HG02938 (cell line): ENCODE data around the gene TRERF1.
"Not testable (repeated sequence)": the region's sequence is repeated elsewhere in the genome, so short reads cannot be mapped to it uniquely, and the experiment has no call there.

ENCODE experiments used
- ATAC-seq: cut with Tn5 transposase; IDR thresholded peaks from one replicate; pipeline ENCODE4 v1.9.1; 2021; ENCODE audit warnings: mild to moderate bottlenecking, moderate library complexity; ENCODE audit not compliant: unreplicated experiment

TRERF1 gene

DNA sequence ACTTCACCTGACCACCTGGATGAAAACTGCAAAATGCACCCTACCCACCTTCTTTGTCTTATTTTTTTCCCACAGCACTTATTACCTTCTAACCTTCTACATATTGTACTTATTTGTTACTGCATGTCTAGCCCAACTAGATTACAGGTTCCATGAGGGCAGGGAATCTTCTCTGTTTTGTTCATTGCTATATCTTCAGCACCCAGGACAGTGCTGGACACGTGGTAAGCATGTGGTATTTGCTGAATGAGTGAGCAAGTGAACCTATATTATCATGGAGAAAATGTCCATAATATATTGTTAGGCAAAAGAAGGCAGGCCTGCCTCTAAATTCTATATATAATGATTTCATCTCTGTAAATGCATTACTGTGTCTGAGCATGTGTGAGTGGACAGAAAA is 107.0 kb downstream of the TRERF1 start:
- ATAC-seq = no peak

DNA sequence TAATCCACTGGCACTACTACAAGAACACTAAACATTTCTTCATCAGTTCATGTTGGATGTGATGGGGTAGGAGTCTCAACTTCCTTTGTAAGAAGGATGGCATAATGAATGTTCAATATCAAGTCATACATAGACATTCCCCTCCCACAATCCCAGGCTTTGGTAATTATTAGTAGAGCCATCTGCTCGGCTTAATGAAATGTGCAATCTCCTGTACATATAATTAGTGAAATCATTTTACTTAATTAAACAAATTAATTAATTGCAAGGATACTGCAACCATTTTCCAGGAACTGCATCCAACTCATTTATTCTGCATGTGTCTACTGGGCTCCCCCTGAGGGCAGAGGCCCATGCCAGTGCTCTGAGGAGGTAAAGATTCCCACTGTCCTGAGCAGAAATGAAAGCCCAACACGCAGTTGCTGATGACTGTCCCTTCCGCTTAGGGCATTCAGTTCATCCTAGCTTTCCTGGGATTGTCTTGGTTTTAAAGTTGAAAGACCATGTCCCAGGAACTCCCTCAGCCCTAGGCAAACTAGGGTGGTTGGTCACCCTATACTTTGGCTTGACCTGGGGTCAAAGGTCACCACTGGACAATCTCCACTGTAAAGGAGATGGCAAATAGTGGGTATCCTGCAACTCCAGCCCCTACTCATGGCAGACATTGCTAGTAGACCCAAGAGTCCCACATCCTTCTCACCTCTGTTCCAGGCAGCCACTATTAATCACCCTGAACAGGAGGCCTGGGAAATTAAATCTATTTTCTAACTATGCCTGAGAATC is 109.8 kb downstream of the TRERF1 start:
- ATAC-seq = no peak

DNA sequence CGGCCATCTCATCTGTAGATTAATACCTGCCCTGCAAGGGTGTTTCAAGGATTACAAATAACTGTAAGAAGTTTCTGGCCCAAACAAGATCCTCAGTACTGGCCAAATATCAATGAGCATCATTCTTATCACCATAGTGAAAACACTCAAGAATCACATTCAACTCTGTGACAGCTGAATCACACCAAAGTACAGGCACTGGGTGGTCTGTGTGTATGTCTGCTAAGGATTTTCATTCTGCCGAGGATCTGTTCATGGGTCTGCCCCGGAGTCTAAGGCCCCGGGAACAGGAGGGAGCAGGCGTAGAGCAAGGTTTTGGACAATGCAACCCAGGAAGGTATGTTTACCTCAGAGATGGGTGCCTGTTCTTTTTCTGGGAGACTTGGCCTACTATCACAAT is 110.5 kb downstream of the TRERF1 start:
- ATAC-seq = no peak

DNA sequence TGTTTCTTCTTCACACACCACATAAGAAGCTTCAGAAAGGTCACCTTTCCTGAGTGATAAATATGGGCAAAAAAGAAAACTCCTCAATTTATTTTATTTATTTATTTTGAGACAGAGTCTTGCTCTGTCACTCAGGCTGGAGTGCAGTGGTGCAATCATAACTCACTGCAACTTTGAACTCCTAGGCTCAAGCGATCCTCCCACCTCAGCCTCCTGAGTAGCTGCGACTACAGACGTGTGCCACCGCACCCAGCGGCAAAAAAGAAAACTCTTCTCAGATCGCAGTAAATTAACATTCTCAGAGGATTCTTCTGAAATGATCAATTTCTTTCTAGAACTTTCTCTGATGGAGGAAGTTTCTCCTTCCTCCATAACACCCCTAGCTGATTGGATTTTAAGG is 111.2 kb downstream of the TRERF1 start:
- no peak for ATAC-seq

DNA sequence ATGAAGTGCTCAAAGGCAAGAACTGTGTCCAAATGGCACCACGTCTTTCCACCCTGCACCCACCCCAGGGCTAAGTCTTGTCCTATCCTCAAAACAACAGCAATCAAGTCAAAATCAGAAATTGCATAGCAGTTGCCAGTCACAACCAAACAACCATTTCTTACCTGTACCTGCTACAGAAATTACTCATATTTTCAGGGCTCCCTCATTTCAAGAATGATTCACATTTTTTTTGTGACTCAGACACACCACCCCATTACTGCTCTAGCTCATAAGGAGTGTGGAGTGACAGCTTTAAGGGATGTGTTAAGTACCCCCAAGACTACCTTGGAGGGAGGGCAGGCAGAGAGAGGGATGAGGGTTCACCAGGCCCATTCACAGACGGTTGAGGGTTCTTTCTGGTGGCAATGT is 111.7 kb downstream of the TRERF1 start:
- no peak for ATAC-seq

DNA sequence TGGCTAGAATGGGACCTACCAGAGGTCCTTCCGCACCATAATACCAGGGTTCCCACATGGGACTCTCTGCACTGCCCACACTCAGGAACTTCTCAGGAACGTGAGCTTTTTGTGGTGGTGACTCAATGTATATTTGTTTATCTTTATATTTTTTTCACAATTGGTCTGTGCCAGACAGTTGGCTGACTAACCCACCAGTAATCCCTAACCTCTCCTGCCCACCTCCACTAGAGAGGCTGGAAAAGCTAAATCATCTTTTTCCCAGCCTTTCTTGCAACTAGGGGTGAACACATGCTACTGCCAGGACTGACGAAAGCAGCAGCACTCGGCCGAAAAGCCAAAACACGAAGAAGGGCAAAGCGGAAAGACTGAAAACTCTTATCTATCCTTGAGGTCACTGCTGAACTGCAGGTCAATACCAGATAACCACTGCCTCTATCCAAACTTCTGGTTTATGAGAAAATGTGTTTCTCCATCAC is 112.9 kb downstream of the TRERF1 start:
- ATAC-seq = no peak

DNA sequence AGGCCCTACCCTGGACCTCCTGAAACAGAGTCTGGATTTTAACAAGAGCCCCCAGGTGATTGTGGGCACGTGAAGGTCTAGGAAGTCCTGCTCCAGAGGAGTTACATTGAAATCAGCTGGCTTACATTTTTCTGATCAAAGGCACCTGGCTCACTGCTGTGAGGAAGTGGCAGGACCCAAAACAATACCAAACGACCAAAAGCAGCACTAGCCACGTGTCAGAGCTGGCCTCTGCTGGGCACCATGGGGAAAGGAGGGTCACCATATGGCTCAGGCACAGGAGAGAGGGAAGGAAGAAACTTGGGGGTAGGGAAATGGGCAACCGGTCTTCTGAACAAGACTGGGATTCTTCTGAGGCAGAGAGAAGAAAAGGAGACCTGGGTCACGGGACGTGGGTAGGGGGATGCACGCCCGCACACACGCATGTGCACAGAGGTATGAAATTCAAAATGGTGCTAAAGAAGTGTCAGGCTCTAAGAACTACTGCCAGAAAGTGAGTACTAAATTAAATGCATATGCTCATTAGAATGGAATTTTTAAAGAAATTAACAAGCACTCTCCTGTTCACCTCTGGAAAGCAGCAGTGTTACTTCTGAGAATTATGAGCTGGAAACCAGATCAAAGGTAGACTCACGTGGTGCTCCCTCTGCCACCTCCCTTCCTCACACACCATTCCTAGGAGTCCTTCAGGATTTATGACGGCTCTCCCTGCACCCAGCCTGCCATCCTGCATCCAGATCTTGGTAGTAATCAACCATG is 113.6 kb downstream of the TRERF1 start:
- no peak for ATAC-seq

DNA sequence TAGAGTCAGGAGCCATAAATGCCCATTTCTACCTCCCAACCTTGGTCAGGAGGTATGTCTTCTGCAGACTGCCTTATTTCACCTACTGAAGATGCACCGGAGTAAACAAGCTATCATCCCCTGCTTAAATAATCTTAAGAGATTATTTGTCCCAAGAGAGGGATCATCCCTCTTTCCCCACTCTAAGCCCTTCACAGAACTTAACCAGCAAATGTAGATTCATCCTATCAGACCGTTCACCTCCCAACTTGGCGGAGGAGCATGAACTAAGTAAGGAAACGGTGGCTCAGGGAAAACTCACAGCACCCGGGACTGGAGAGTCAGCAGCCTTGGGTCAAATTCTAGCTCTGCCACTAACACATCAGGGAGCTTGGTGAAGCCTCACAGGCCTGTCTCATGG is 115.3 kb downstream of the TRERF1 start:
- no peak for ATAC-seq

DNA sequence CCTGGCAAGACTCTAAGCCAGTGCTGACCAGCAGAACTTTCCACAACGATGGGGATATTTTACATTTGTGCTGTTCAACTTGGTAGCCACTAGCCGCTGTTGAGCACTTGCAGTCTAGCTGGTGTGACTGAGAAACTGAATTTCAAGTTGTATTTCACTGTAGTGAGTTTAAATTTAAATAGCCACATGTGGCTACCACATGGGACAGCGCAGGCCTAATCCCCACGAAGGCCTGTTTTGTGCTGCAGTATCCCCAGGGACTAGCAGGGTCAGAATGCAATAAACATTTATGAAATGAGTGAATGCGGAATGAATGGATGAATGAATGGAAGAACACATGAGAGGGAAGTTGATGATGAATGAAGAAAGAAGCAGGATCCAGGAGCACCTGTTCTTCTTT is 115.8 kb downstream of the TRERF1 start:
- no peak for ATAC-seq

DNA sequence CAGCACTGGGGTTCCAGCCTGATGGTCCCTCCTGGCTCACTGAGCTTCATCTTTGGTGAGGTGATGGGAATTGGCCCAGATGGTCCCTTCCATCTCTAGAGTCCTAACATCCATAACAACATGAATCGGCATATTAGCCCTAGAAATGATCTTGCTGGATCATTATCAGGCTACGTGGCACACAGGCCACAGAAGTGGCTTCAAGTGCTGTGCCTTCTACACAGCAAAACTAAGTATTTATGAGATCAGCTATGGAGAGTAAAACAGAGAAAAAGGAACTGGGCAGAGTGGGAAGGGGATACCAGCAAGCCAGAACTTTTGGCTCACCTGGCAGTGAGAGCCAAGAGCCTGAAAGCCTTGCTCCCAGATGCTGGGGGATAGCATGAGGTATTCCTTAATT is 116.9 kb downstream of the TRERF1 start:
- ATAC-seq = no peak

DNA sequence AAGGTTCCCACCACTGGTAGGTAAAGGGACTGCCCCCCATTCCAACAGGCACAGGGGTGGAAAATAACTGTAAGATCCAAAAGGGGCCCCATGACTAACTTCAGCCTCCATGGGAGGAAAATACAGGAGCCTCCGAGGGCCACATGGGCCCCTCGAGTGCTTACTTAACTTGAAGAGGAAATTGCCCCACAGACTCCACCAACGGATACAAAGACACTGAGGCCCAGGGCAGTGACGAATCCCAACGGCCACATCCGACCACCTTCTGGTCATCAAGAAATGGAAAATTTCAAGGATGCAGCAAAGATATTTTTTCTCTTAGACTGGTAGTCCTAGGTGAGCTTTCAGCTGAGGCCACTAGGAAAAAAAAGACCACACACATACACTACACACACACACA is 118.1 kb downstream of the TRERF1 start:
- ATAC-seq = no peak

DNA sequence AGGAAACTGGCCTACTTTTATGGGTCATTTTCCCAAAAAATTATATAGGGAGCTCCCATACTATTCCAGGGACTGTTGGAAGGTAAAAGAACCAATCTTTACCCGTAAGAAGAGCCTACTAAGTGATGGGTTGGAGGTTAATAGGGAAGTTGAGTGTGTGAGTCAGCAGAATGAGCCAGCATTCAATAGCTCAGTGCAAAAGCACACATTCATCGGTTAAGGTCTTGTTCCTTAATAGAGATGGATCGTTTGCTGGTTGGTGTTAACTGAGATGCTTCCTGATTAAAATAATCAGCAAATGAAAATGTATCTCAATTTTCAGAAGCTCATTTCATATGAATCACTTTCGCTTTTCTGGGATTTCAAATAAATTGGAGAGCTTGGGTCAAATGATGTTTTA is 118.8 kb downstream of the TRERF1 start:
- ATAC-seq = no peak

DNA sequence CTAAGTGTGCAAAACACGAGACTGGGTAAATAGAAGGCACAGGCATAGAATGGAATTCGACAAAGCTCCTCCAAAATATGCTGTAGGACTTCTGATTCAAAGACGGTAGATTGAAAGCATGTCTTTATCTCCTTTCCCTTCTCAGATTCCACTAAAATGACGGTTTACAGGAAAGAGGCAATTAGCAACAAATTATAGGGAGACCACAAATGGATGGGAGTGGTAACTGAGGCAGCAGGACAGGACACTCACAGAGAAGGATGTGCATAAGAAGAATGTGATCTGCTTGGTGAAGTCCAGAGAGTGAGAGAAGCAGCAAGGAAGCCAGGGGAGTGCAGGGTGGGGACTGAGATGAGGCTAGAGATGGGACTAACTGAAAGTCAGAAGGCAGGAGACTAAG is 120.7 kb downstream of the TRERF1 start:
- no peak for ATAC-seq

DNA sequence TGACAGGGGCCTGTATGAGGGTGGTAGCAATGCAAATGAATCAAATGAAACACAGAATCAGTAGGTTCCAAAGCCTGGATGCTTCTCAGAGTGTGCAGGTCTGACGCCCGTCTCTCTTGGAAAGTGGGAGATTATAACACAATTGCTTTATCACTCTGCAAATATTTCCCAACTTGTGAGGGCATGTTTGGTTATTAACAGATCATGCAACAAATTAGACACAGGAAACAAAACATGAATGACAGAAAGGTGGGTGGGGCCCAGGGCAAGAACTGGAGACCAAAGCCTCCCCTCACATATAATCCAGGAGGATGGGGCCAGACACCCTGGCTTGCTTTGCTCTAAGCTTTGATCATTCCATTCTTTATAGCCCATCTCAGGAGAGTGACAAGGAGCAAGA is 125.5 kb downstream of the TRERF1 start:
- no peak for ATAC-seq

DNA sequence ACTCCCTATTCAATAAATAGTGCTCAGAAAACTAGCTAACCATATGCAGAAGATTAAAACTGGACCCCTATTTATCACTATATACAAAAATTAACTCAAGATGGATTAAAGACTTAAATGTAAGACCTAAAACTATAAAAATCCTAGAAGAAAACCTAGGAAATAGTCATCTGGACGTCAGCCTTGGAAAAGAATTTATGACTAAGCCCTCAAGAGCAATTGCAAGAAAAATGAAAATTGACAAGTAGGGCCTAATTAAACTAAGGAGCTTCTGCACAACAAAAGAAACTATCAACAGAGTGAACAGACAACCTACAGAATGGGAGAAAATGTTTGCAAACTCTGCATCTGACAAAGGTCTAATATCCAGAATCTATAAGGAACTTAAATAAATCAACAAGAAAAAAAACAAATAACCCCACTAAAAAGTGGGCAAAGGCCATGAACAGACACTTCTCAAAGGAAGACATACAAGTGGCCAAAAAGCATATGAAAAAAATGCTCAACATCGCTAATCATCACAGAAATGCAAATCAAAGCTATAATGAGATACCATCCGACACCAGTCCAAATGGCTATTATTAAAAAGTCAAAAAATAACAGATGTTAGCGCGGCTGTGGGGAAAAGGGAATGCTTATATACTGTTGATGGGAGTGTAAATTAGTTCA is 126.9 kb downstream of the TRERF1 start:
- not testable (repeated sequence) for ATAC-seq

DNA sequence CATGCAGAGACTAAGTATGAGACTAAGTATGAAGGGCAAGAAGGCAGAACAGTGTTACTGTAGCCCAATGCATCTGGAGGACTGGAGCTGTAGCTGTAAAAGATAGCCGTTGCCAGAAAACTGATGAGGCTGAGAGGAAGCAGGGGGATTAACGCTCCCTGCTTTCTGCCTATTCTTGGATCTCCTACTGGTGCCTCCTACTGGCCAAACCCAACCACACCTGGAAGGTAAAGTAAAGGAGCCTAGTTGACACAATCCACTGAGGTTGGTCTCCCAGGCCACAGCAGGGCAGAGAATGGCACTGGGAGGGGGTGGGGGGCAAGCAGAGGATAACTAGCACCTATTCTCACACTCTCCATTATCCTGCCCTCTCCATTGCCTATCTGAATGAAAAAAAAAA is 129.1 kb downstream of the TRERF1 start:
- ATAC-seq = no peak

DNA sequence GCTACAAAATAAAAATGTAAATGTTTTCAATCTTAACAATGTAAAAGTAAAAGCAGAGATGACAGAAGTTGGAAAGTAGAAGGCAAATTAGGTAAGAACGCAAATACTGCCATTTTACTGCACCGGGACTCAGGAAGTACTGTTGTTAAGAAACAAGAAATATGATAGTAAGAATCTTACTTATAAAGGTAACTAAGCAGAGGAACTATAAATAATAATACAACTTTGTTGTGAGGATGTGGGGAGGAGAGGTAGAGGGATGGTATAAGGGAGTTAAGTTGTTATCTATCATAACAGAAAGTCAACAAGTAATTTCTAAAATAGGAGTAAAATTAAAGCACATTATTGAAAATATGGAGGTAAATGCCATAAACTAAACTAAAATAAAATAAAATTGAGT is 129.8 kb downstream of the TRERF1 start:
- ATAC-seq = no peak

DNA sequence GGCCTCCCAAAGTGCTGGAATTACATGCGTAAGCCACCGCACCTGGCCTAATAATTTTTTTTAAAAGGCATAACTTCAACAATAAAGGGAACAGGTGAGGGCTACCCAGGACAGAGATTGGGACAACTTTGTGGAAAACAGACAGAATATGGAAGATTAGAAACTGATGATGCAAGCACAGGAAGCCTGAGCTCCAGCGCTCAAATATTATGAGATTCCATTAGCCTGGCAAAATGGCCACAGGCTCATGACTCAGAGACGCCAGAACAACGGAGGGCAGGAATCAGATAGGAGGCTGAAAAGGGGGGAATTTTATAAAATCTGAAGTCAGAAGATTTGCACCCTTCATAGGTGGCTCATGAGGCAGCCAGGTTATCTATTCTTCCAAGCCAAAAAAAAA is 131.0 kb downstream of the TRERF1 start:
- ATAC-seq = no peak

DNA sequence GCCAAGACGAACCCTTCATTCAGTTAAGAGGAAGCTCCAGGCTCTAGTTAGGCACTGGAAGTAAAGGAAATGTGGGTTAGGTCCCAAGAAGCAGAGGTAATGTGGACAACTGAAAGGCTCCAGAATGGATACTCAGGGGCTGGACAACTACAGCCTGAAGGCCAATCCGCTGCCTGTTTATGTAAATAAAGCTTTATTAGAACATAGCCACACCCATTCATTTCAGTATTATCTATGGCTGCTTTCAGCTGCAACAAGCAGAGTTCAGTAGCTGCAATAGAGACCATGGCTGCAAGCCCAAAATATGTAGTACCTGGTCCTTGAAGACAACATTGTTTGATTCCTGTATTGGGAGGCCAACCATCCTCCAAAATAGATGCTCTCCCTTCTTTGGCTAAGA is 133.2 kb downstream of the TRERF1 start:
- ATAC-seq = no peak

DNA sequence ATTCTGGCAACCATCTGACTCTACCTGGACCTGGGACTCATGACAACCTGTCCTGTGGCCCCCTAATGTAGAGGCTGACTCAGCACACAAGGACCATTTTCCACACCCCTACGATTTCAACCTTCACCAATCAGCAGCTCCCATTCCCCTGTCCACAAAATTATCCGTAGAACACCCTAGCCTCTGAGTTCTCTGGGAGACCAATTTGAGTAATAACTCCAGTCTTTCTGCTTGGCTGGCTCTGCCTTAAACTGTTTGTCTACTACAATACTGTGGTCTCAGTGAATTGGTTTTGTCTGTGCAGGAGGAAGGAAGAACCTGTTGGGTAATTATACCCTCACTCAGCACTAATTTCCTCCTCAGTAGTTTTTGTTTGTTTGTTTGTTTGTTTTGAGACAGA is 134.7 kb downstream of the TRERF1 start:
- no peak for ATAC-seq

DNA sequence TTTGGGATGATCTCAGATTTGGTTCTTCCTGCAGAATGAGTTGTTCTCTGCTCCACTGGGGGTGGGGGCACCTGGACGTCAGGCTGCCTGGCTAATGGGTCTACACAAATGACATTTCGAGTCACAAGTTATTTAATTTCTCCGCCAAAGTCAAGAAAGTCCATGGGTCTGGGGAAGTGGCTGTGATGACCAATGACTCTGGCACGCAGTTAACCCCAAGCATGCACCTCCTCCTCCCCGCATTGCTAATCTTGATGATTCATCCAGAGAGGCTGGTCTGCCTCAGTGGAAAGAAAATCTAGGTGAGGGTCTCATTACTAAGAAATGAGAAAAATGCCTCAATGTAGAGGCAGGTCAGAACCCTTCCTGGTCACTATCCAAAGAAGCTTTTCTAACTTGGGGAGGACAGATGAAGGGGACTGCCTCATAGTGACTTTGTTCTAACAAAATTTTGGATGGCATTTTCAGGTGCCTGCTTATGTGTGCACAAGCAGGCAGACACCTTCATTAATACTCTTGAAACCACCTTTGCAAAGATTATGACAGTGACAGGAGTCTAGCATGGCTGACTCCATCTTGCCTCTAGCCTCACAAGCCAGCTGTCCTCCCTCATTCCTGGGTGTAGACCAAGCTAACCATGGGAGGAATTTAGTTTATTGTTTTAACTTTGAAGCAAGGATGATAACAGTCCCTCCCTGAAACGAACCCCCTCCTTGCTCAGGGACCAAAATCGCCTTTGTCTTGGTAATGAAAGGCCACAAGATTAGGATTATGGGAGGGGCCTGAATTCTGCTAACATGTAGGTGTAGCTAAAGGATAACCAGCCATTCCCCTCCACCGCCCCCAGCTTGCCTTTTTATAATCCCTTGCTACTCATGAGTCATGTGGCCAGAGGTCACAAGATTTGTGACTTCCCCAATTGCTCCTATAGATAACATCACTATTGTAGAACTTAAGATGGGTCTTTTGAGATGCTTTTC is 135.4 kb downstream of the TRERF1 start:
- ATAC-seq = no peak
